ENCODE measurements around the gene POLRMT. TPM values are rescaled to one million over a fixed set of nuclear protein-coding genes. Genes with fewer than 3 reads are reported as not detected.

The POLRMT gene
- polyA plus RNA-seq, 1 donor (not counting 4 experiments of a cell fraction or from before 2014, with no cell fraction given) = 33.3 TPM

DNA sequence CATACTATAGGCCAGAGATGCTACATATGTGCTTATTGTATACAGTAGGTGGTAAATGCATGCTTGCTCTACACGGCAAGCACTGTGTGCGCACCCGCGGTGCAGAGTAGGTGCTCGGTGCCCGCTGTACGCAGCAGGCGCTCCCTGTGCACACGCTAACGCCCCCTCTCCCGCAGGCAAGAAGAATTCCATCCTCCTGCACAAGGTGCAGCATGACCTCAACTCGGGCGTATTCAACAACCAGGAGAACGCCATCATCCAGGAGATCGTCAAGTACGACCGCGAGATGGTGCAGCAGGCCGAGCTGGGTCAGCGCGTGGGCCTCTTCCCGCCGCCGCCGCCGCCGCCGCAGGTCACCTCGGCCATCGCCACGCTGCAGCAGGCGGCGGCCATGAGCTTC is 17.7 kb downstream of the POLRMT start:
- Histone ChIP-seq H3K9me1 (ENCODE audit: control insufficient read depth, extremely low read depth, insufficient read depth, low read length) (no peaks in the 10 kb centered on the region), H3K4me3 (ENCODE audit: control insufficient read depth in 2 of 3, extremely low read depth in 1 of 3, insufficient read depth in 2 of 3, low read depth in 1 of 3, low read length in 3 of 3) (no peak overlapping the region), H3K79me2 (ENCODE audit: control insufficient read depth, insufficient read depth, low read length) (no peaks in the 10 kb centered on the region), H3K4me2 (ENCODE audit: control insufficient read depth, extremely low read depth, insufficient read depth, low read depth, low read length) (no peak overlapping the region), H3K4me1 (ENCODE audit: control insufficient read depth, extremely low read depth, insufficient read depth, low read length) (peaks cover 16% of the 10 kb centered on the region), H3K9me3 (ENCODE audit: control insufficient read depth, low read depth, low read length) (no peaks in the 10 kb centered on the region), H3K9ac (ENCODE audit: control insufficient read depth, extremely low read depth, insufficient read depth, low read length) (no peak overlapping the region), H2AFZ (ENCODE audit: control insufficient read depth, low read length) (no peak overlapping the region), H3K36me3 (ENCODE audit: control insufficient read depth in 2 of 2, extremely low read depth in 1 of 2, insufficient read depth in 2 of 2, low read length in 2 of 2) (peaks cover 6 to 15% of the 10 kb centered on the region in 2 experiments), H3K27ac (ENCODE audit: control insufficient read depth, insufficient read depth, low read length) (no peak overlapping the region), H4K20me1 (ENCODE audit: control insufficient read depth, extremely low read depth, insufficient read depth, low read length) (peaks cover 8% of the 10 kb centered on the region), H3K27me3 (ENCODE audit: control insufficient read depth, extremely low read depth, insufficient read depth, low read length) (no peaks in the 10 kb centered on the region)
- dilution Hi-C loops (cut with MboI; ENCODE audit: extremely low pct_ligation_motif_present, low sequenced_read_pairs) = no loop called here
- FAIRE-seq = no peak
- peak; percentile 54 for TF ChIP-seq EZH2 (IDR thresholded peaks at IDR 0.05; ENCODE audit: low read length)
- TF ChIP-seq, protein P1, sequence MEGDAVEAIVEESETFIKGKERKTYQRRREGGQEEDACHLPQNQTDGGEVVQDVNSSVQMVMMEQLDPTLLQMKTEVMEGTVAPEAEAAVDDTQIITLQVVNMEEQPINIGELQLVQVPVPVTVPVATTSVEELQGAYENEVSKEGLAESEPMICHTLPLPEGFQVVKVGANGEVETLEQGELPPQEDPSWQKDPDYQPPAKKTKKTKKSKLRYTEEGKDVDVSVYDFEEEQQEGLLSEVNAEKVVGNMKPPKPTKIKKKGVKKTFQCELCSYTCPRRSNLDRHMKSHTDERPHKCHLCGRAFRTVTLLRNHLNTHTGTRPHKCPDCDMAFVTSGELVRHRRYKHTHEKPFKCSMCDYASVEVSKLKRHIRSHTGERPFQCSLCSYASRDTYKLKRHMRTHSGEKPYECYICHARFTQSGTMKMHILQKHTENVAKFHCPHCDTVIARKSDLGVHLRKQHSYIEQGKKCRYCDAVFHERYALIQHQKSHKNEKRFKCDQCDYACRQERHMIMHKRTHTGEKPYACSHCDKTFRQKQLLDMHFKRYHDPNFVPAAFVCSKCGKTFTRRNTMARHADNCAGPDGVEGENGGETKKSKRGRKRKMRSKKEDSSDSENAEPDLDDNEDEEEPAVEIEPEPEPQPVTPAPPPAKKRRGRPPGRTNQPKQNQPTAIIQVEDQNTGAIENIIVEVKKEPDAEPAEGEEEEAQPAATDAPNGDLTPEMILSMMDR (optimal IDR thresholded peaks at IDR 0.05 in 1 of 3, IDR thresholded peaks at IDR 0.05 in 1 of 3, conservative IDR thresholded peaks at IDR 0.05 in 1 of 3; ENCODE audit: extremely low read depth in 1 of 3, insufficient read depth in 2 of 3, low read length in 3 of 3) = no peak
- no peak for DNase-seq (ENCODE audit: low read depth, low spot score)

DNA sequence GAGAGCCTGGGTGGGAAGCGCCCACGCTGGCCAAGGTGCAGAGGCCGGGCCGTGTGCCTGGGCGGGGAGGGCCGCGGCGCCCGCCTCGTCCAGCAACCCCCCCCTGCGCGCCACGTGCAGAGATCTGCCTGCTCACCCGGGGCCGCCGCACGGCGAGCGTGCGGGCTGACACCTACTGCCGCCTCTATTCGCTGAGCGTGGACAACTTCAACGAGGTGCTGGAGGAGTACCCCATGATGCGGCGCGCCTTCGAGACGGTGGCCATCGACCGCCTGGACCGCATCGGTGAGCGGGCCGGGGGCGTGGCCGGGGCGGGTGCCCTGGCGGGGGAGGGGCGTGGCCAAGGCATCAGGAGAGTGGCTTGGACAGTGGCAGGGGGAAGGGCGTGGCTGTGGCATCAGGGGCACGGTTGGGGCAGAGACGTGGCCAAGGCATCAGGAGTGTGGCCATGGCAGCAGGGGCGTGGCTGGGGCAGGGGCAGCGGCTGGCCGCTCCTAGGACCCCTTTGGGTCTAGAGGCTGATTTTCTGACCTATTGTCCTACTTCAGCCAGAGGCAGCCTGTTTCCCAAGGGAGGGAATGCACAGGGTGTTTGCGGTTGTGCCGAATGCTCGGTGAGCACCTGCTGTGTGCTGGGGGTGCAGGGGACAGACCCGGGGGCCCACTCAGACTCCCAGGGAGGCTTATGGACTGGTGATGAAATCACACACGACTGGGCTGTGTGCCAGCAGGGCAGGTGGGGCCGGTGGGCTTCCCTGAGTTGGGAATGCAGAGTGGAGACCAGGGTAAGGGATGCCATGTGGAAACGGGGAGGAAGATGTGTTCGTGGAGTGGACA is 19.4 kb downstream of the POLRMT start:
- H3K9me3 ChIP-seq (ENCODE audit: control insufficient read depth, low read depth, low read length) = no peaks in the 10 kb centered on the region
- H3K4me1 ChIP-seq (ENCODE audit: control insufficient read depth, extremely low read depth, insufficient read depth, low read length) = peaks cover 18% of the 10 kb centered on the region
- H3K36me3 ChIP-seq (ENCODE audit: control insufficient read depth in 2 of 2, extremely low read depth in 1 of 2, insufficient read depth in 2 of 2, low read length in 2 of 2) = peaks cover 4 to 10% of the 10 kb centered on the region in 2 experiments
- TF ChIP-seq, protein P1 (optimal IDR thresholded peaks at IDR 0.05 in 1 of 3, IDR thresholded peaks at IDR 0.05 in 1 of 3, conservative IDR thresholded peaks at IDR 0.05 in 1 of 3; ENCODE audit: extremely low read depth in 1 of 3, insufficient read depth in 2 of 3, low read length in 3 of 3) = no peak
- no peak for TF ChIP-seq EZH2 (IDR thresholded peaks at IDR 0.05; ENCODE audit: low read length)
- H3K79me2 ChIP-seq (ENCODE audit: control insufficient read depth, insufficient read depth, low read length) = no peaks in the 10 kb centered on the region
- no peak overlapping the region for H2AFZ ChIP-seq (ENCODE audit: control insufficient read depth, low read length)
- peaks cover 8% of the 10 kb centered on the region for H4K20me1 ChIP-seq (ENCODE audit: control insufficient read depth, extremely low read depth, insufficient read depth, low read length)
- no peak overlapping the region for H3K4me2 ChIP-seq (ENCODE audit: control insufficient read depth, extremely low read depth, insufficient read depth, low read depth, low read length)
- dilution Hi-C loops (cut with MboI; ENCODE audit: extremely low pct_ligation_motif_present, low sequenced_read_pairs) = no loop called here
- DNase-seq (ENCODE audit: low read depth, low spot score) = no peak
- no peak overlapping the region for H3K27ac ChIP-seq (ENCODE audit: control insufficient read depth, insufficient read depth, low read length)
- FAIRE-seq = no peak
- no peaks in the 10 kb centered on the region for H3K9me1 ChIP-seq (ENCODE audit: control insufficient read depth, extremely low read depth, insufficient read depth, low read length)
- H3K9ac ChIP-seq (ENCODE audit: control insufficient read depth, extremely low read depth, insufficient read depth, low read length) = no peak overlapping the region
- no peak overlapping the region for H3K4me3 ChIP-seq (ENCODE audit: control insufficient read depth in 2 of 3, extremely low read depth in 1 of 3, insufficient read depth in 2 of 3, low read depth in 1 of 3, low read length in 3 of 3)
- H3K27me3 ChIP-seq (ENCODE audit: control insufficient read depth, extremely low read depth, insufficient read depth, low read length) = no peaks in the 10 kb centered on the region
